GM10847 (cell line): ENCODE results near the gene PTH2R.

Source experiments
- POLR2A ChIP-seq: IDR thresholded peaks from 2 replicates; pipeline ENCODE4 v1.6.1; 2011; ENCODE audit not compliant: insufficient read length; ENCODE audit errors: extremely low read depth

The PTH2R gene

GRCh38 chr2:208373460-208374089, 33.0 kb upstream of the PTH2R start:
- TF ChIP-seq POLR2A, result no peak

- TF ChIP-seq POLR2A, result no peak
These were observed 31.0 kb upstream of the PTH2R start for GRCh38 chr2:208375491-208376068.

- TF ChIP-seq POLR2A, result no peak
These were observed 27.4 kb upstream of the PTH2R start for GRCh38 chr2:208379192-208379591.

DNA sequence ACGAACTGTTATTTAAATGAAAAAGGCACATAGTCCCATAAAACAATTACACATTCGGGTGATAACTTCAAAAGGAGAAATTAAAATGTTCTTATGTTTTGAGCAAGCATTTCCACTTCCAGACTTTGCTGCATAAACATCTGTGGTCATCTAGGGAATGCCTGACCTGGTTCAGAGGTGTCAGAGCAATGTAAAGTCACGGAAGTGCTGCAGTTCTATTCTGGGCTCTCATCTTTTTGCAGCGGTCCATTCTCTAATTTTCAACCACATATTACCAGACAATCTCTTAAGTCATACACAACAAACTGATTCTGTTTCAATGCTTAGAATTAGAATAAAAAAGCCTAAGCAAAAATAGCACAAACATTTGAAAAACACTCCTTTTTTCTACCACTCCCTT, 22.0 kb upstream of the PTH2R start:
- no peak for TF ChIP-seq POLR2A

GRCh38 chr2:208386541-208386940, 20.1 kb upstream of the PTH2R start:
- TF ChIP-seq POLR2A, result no peak

- no peak for TF ChIP-seq POLR2A
These were observed 16.7 kb upstream of the PTH2R start for GRCh38 chr2:208389940-208390339.

- no peak for TF ChIP-seq POLR2A
These were observed 14.3 kb upstream of the PTH2R start for GRCh38 chr2:208392300-208392699.

DNA sequence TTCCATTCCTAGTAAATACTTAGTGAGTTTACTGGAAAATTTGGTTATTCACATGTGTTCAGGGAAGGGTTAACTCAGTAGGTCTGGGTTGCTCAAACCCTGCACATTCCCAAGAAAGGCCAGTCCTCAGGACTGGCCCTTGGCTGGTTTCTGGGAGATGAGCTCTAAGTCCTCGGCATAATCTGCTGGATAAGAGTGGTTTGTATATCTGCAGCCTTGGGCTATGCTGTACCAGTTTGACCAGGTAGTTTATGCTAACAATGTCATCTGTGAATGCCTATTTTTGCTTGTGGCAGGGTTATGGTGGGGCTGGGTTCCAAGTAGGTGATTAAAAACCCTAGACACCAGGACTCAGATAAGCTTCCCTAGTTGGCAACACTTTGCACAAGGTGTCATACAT, 7.4 kb upstream of the PTH2R start:
- no peak for TF ChIP-seq POLR2A

DNA sequence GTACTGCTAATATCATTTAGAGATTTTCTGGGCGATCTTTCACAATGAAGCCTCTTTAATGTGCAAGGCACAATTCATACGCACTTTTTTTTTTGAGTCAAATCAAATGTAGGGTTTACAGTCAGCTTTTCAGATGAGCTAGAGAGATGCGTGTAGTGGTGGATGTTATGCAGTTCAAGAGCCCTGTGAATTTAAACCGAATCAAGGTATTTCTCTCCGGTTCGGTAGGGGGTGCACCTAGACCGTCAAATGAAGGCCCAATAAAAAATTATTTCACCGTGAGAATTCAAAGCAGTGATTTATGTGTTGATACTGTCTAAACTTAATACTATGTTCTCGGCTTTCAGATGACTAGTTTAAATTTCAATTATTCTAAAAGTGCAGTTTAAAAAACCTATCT, 1.1 kb downstream of the PTH2R start:
- no peak for TF ChIP-seq POLR2A

- no peak for TF ChIP-seq POLR2A
These were observed 7.3 kb downstream of the PTH2R start for GRCh38 chr2:208413931-208414330.

- TF ChIP-seq POLR2A, result no peak
These were observed 8.7 kb downstream of the PTH2R start for GRCh38 chr2:208415255-208415654.

- no peak for TF ChIP-seq POLR2A
These were observed 9.3 kb downstream of the PTH2R start for GRCh38 chr2:208415897-208416296.

DNA sequence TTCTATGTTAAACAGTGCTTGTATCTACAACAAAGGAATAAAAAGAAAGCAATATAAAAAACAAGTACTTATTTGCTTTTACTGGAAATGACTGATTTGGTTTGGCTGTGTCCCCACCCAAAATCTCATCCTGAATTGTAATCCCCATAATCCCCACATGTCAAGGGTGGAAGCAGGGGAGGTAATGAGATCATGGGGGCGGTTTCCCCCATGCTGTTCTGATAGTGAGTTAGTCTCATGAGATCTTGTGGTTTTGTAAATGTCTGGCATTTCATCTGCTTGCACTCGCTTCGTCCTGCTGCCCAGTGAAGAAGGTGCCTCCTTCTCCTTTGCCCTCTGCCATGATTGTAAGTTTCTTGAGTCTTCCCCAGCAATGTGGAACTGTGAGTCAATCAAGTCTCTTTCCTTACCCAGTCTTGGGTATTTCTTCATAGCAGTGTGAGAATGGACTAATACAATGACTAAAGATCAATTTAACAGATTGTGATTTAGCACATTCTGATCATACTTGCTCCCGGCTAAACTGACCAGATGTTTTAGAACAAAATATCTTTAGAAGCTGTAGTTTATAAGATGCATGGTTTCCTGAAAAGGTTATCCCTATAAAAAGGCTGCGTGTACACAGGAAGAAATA, 19.9 kb downstream of the PTH2R start:
- no peak for TF ChIP-seq POLR2A

DNA sequence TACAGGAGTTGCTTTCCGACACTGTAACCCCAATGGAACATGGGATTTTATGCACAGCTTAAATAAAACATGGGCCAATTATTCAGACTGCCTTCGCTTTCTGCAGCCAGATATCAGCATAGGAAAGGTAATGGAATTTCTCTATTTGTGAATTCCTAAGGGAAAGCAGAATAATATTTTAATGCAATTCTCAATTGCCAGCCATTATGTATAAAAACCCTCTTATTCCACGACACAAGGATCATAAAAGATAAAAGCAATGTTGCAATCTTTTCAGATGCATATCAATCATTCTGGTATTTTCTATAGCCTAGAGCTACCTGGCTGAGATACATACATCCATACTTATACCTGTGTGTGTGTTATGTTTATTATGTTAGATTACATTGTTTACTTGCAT, 31.2 kb downstream of the PTH2R start:
- no peak for TF ChIP-seq POLR2A

- no peak for TF ChIP-seq POLR2A
These were observed 34.1 kb downstream of the PTH2R start for GRCh38 chr2:208440716-208441115.

GRCh38 chr2:208441951-208442350, 35.4 kb downstream of the PTH2R start:
- no peak for TF ChIP-seq POLR2A

- TF ChIP-seq POLR2A, result no peak
These were observed 44.5 kb downstream of the PTH2R start for GRCh38 chr2:208451061-208451460.

DNA sequence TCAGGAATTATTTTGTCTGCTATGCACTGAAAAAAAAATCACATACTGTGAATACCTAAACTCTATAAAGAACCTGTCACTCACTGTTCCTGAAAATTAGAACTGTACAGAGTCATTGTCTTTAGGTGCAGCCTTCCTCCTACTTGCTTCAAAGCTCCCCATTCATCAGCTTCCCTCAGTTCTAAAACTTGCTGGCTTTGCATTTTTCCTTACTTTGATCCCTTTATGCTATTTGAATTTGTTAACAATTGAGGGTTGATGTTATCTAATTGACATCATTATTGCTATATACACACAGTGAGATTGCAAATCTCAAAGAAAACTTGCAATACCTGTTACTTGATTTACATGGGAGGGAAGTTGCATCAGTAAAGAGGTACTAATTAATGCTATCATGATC, 48.3 kb downstream of the PTH2R start:
- TF ChIP-seq POLR2A, result no peak

GRCh38 chr2:208463721-208464120, 57.1 kb downstream of the PTH2R start:
- TF ChIP-seq POLR2A, result no peak
